ENCODE measurements around the gene APBA1. TPM values are rescaled to one million over a fixed set of nuclear protein-coding genes. Genes with fewer than 3 reads are reported as not detected.

APBA1 gene
- total RNA-seq, 1 experiment from 2014 or later: 1.8 TPM

GRCh38 chr9:69474821-69475220 lies 197.3 kb downstream of the APBA1 start:
- no peaks in the 10 kb centered on the region for H3K9me3 ChIP-seq (ENCODE audit: control insufficient read depth, low read depth, low read length)
- H3K4me2 ChIP-seq (ENCODE audit: insufficient read depth, insufficient read length, low read length): no peak overlapping the region
- H2BK15ac ChIP-seq (ENCODE audit: low read depth, low read length): no peak overlapping the region
- H3K79me1 ChIP-seq (ENCODE audit: insufficient read depth, low read depth, low read length, poor library complexity, severe bottlenecking): no peaks in the 10 kb centered on the region
- no peak overlapping the region for H3K18ac ChIP-seq (ENCODE audit: insufficient read length, low read depth, low read length)
- no peaks in the 10 kb centered on the region for H3K23me2 ChIP-seq (ENCODE audit: insufficient read length, low read depth, low read length, poor library complexity, severe bottlenecking)
- no peak overlapping the region for H3K9ac ChIP-seq (ENCODE audit: extremely low read depth, insufficient read length, low read length)
- Mint-ChIP-seq H3K9me3 (peaks cover 3 to 12% of the 10 kb centered on the region in 2 experiments; a peak in 3 of 5 replicates), H3K36me3 (ENCODE audit: insufficient read depth in 1 of 3, low read depth in 3 of 3) (peaks cover 0 to 11% (median 4%) of the 10 kb centered on the region in 3 experiments; a peak in 4 of 7 replicates), H3K27me3 (ENCODE audit: low read depth) (peaks cover 10% of the 10 kb centered on the region), H3K4me1 (peaks cover 16 to 22% of the 10 kb centered on the region in 2 experiments), H3K4me3 (no peak overlapping the region), H3K27ac (no peak overlapping the region)
- H2AK5ac ChIP-seq (ENCODE audit: insufficient read length, low read length): no peak overlapping the region
- H3K27ac ChIP-seq (ENCODE audit: insufficient read length, low read depth, low read length): no peak overlapping the region
- no peaks in the 10 kb centered on the region for H4K20me1 ChIP-seq (ENCODE audit: control insufficient read depth, insufficient read depth, insufficient read length)
- no peaks in the 10 kb centered on the region for H3K27me3 ChIP-seq (ENCODE audit: insufficient read depth, low read length)
- H4K91ac ChIP-seq (ENCODE audit: insufficient read length, low read depth, low read length): no peak overlapping the region
- H3K79me2 ChIP-seq (ENCODE audit: insufficient read depth, low read length): no peaks in the 10 kb centered on the region
- H3K4me1 ChIP-seq (ENCODE audit: insufficient read depth, low read length): no peaks in the 10 kb centered on the region; the same call in none of the 2 replicates
- H2BK5ac ChIP-seq (ENCODE audit: insufficient read length, low read length): no peak overlapping the region
- no CpG with 5 or more reads among the region's 4 CpGs for WGBS (ENCODE audit: extremely low coverage, insufficient read length, low lambda C conversion rate)
- no peak overlapping the region for H3K14ac ChIP-seq (ENCODE audit: insufficient read depth, low read length)
- no peak overlapping the region for H3K23ac ChIP-seq (ENCODE audit: insufficient read length, low read depth, low read length)
- no peak overlapping the region for H2BK12ac ChIP-seq (ENCODE audit: insufficient read length, low read depth, low read length)
- H4K5ac ChIP-seq (ENCODE audit: insufficient read length, low read depth, low read length): no peak overlapping the region
- H3T11ph ChIP-seq (ENCODE audit: low read length): no peak overlapping the region
- H2BK20ac ChIP-seq (ENCODE audit: low read depth, low read length, poor library complexity, severe bottlenecking): no peak overlapping the region
- no peak overlapping the region for H4K8ac ChIP-seq (replicated peaks; ENCODE audit: insufficient read length, low read depth, low read length)
- H2BK120ac ChIP-seq (ENCODE audit: low read depth, low read length, poor library complexity, severe bottlenecking): no peak overlapping the region
- H3K56ac ChIP-seq (ENCODE audit: insufficient read length, low read depth, low read length): no peak overlapping the region
- H3K4ac ChIP-seq (ENCODE audit: low read depth, low read length): no peak overlapping the region
- DNase-seq: no peak
- no peak for TF ChIP-seq CTCF (conservative IDR thresholded peaks at IDR 0.05)
- H2AFZ ChIP-seq (ENCODE audit: low read length): no peak overlapping the region

Measured in H9 (cell line).